K562 (cell line): ENCODE data around the gene NRP2. TPM values are rescaled to one million over a fixed set of nuclear protein-coding genes. Genes with fewer than 3 reads are reported as not detected.

Experiments
- ATAC-seq: fragments of 200-7000 bp; cut with Tn5 transposase; 3 replicates; pipeline ENCODE4 v1.9.1; 2020; ENCODE audit warnings: moderate library complexity
- BruUV-seq: library from RNA; stranded (reverse); fragments of 400-500 nt; replicated peaks from 2 replicates; lab custom pipeline; 2021; lab: Mats Ljungman, UMichigan
- CTCF ChIA-PET: fragments of 300-600 bp; formaldehyde crosslinking; extraction: SDS; loops from one replicate; lab custom pipeline; 2021; ENCODE audit warnings: low intra/inter-chr PET ratio; lab: Yijun Ruan, JAX
- POLR2A ChIA-PET: fragments of 300-600, 350-650 bp; sonication (Branson Sonifier 250); formaldehyde crosslinking; extraction: SDS; loops from one replicate; lab custom pipeline; 2021; ENCODE audit warnings: antibody characterized with exemption, inconsistent platforms; lab: Yijun Ruan, JAX
- DNase-seq, 4 experiments: peaks; one replicate each; pipeline versions ENCODE4 v3.0.0 to v3.0.0-alpha.2; 2011 to 2018; ENCODE audit warnings: low spot score in 3 of 4, mixed read lengths in 3 of 4; ENCODE audit errors: extremely low read depth in 1 of 4
- FAIRE-seq: peaks from 2 replicates; lab custom pipeline; 2011; peaks lifted over from hg19 to GRCh38; lab: Jason Lieb, UNC
- H2AFZ ChIP-seq: 2 replicates; pipeline ENCODE4 v1.6.0; 2011; ENCODE audit warnings: low read depth, low read length, control low read depth, inconsistent platforms
- H3K27ac ChIP-seq: fragments of 200-600 bp; 3 replicates; pipeline ENCODE4 v1.8.0; 2011; ENCODE audit warnings: low read depth, mild to moderate bottlenecking, control low read depth, inconsistent platforms, low read length, moderate library complexity, mixed read lengths; ENCODE audit errors: extremely low read depth
- H3K27me3 ChIP-seq, 2 experiments: fragments of 300-600 bp in 1 of 2; 2 replicates in 1 of 2; 3 replicates in 1 of 2; pipeline versions ENCODE4 v1.6.0 to v1.8.0; 2011; ENCODE audit warnings: inconsistent platforms in 2 of 2, low read length in 2 of 2, mild to moderate bottlenecking in 1 of 2, mixed read lengths in 1 of 2, moderate library complexity in 1 of 2; ENCODE audit not compliant: control insufficient read depth in 2 of 2, insufficient read depth in 2 of 2
- H3K36me3 ChIP-seq: fragments of 300-600 bp; 3 replicates; pipeline ENCODE4 v1.8.0; 2011; ENCODE audit warnings: mild to moderate bottlenecking, low read length, inconsistent platforms; ENCODE audit not compliant: control insufficient read depth, insufficient read depth
- H3K4me1 ChIP-seq, 2 experiments: fragments of 200-600 bp in 1 of 2; replicated peaks in 1 of 2; 2 replicates in 1 of 2; 3 replicates in 1 of 2; pipeline versions ENCODE4 v1.5.1 to v1.8.0; 2011; ENCODE audit warnings: inconsistent platforms in 2 of 2, low read length in 2 of 2, mild to moderate bottlenecking in 1 of 2, mixed read lengths in 1 of 2, moderate library complexity in 1 of 2; ENCODE audit not compliant: control insufficient read depth in 2 of 2, insufficient read depth in 2 of 2
- H3K4me2 ChIP-seq: 2 replicates; pipeline ENCODE4 v1.6.1; 2011; ENCODE audit warnings: low read length, control low read depth, inconsistent platforms, mixed read lengths; ENCODE audit not compliant: insufficient read depth
- H3K4me3 ChIP-seq: fragments of 200-600 bp; sonication (generic), shearing (Covaris generic); 2 replicates; pipeline ENCODE4 v1.5.1; 2016; ENCODE audit warnings: control low read depth, inconsistent platforms
- H3K79me2 ChIP-seq: fragments of 200-600 bp; 3 replicates; pipeline ENCODE4 v1.8.0; 2011; ENCODE audit warnings: low read length, inconsistent platforms; ENCODE audit not compliant: control insufficient read depth, insufficient read depth
- H3K9ac ChIP-seq, 2 experiments: 2 replicates each; pipeline versions ENCODE4 v1.6.0 to v1.6.1; 2011; ENCODE audit warnings: low read depth in 2 of 2, low read length in 2 of 2, control low read depth in 1 of 2, inconsistent platforms in 1 of 2, mild to moderate bottlenecking in 1 of 2, mixed read lengths in 1 of 2; ENCODE audit not compliant: insufficient read depth in 1 of 2
- H3K9me1 ChIP-seq: one replicate; pipeline ENCODE4 v1.6.0; 2011; ENCODE audit warnings: inconsistent platforms, mild to moderate bottlenecking, low read length, moderate library complexity; ENCODE audit not compliant: control insufficient read depth, insufficient read depth
- H3K9me3 ChIP-seq: replicated peaks from 2 replicates; pipeline ENCODE4 v1.5.1; 2011; ENCODE audit warnings: low read depth, low read length, inconsistent platforms; ENCODE audit not compliant: control insufficient read depth, insufficient read depth
- H4K20me1 ChIP-seq: replicated peaks from 2 replicates; pipeline ENCODE4 v1.6.1; 2011; ENCODE audit warnings: low read length, inconsistent platforms, mixed read lengths; ENCODE audit not compliant: control insufficient read depth, insufficient read depth
- ARID2 ChIP-seq: fragments of 450-650 bp; IDR thresholded peaks from 2 replicates; pipeline ENCODE4 v1.6.1; 2017; ENCODE audit warnings: antibody characterized with exemption, mild to moderate bottlenecking
- GATAD2B ChIP-seq: fragments of 450-650 bp; IDR thresholded peaks from 2 replicates; pipeline ENCODE4 v1.6.1; 2017; ENCODE audit warnings: mild to moderate bottlenecking, borderline replicate concordance
- HMG20B ChIP-seq: fragments of 250-450 bp; sonication (Bioruptor Pico); IDR thresholded peaks from 2 replicates; pipeline ENCODE4 v1.5.0; 2021; ENCODE audit warnings: mild to moderate bottlenecking
- KDM2B ChIP-seq: fragments of 250-450 bp; sonication (Bioruptor Pico); IDR thresholded peaks from 2 replicates; pipeline ENCODE4 v1.8.0; 2021; ENCODE audit warnings: mild to moderate bottlenecking, moderate library complexity
- MEF2A ChIP-seq: IDR thresholded peaks from 2 replicates; pipeline ENCODE4 v1.6.1; 2011; ENCODE audit warnings: low read depth, mild to moderate bottlenecking, low read length, moderate library complexity; ENCODE audit not compliant: control insufficient read depth
- NCOA2 ChIP-seq, 2 experiments: fragments of 450-650 bp; IDR thresholded peaks; 2 replicates each; pipeline ENCODE4 v1.6.1; 2018; ENCODE audit warnings: mild to moderate bottlenecking in 2 of 2, moderate library complexity in 1 of 2; ENCODE audit not compliant: partially characterized antibody in 2 of 2
- POLR2AphosphoS2 ChIP-seq: IDR thresholded peaks from 2 replicates; pipeline ENCODE4 v1.6.1; 2012; ENCODE audit warnings: low read length, improper control_type of control experiment
- SMAD1 ChIP-seq: fragments of 150-350 bp; IDR thresholded peaks from 2 replicates; pipeline ENCODE4 v1.6.1; 2014; ENCODE audit warnings: low read length, low read depth; ENCODE audit not compliant: partially characterized antibody
- TSC22D4 ChIP-seq: fragments of 450-650 bp; IDR thresholded peaks from 2 replicates; pipeline ENCODE4 v1.6.1; 2016; ENCODE audit warnings: missing genetic modification characterization, missing biosample characterization, control low read depth
- ZBTB8A ChIP-seq: fragments of 450-650 bp; IDR thresholded peaks from 2 replicates; pipeline ENCODE4 v1.6.1; 2018; ENCODE audit warnings: mild to moderate bottlenecking, moderate library complexity; ENCODE audit not compliant: partially characterized antibody
- ZEB2 ChIP-seq: fragments of 450-650 bp; IDR thresholded peaks from 2 replicates; pipeline ENCODE4 v1.6.1; 2016
- WGBS: fragments of 100-300 bp; shearing (Covaris generic); methylation state at CpG from one replicate; pipeline ENCODE4 v1.1.6; 2016; ENCODE audit warnings: low coverage, mixed read lengths; ENCODE audit not compliant: insufficient coverage; ENCODE audit errors: missing lambda C conversion rate; 5-methylcytosine and 5-hydroxymethylcytosine counted together
- in situ Hi-C: fragments of 300-500 bp; cut with MboI; formaldehyde crosslinking; loops from 4 replicates; pipeline ENCODE4 v1.15.0; 2018; ENCODE audit warnings: inconsistent platforms, mixed read lengths
- intact Hi-C: fragments of 100-400 bp; cut with micrococcal nuclease; formaldehyde crosslinking; loops from 2 replicates; pipeline ENCODE4 v1.14.2; 2022
- polyA plus RNA-seq, 8 experiments: library from polyadenylated mRNA; depleted of rRNA in 4 of 8; stranded (reverse) in 5 of 8; unstranded in 3 of 8; fragments of >200 nt; fragmentation: Nextera tagmentation in 2 of 8; fragmentation: Illumina TruSeq in 1 of 8; extraction: Ambion mirVana in 2 of 8; extraction: Trizol in 1 of 8; gene quantifications; 2 replicates each; pipeline versions ENCODE4 v1.2.1 to v1.2.3, GENCODE V29; 2011 to 2014; ENCODE audit warnings: inconsistent platforms in 1 of 8, missing spikeins in 1 of 8
- total RNA-seq, 7 experiments: library from RNA; depleted of rRNA in 6 of 7; stranded (reverse); fragments of >200 nt in 6 of 7; fragmentation: Illumina TruSeq in 2 of 7; extraction: Trizol in 2 of 7; gene quantifications; 2 replicates each; pipeline versions ENCODE4 v1.2.1 to v1.2.3, GENCODE V29; 2011 to 2021; ENCODE audit warnings: low replicate concordance in 1 of 7
- TF ChIP-seq, protein P1 (sequence below): fragments of 450-650 bp; IDR thresholded peaks from 2 replicates; pipeline ENCODE4 v1.6.1; 2016; ENCODE audit warnings: mild to moderate bottlenecking, moderate library complexity

The NRP2 gene
- total and polyA plus RNA-seq, 9 of the 15 experiments (the other 6 are each of a cell fraction or from before 2014, with no cell fraction given), result 0.05 to 0.31 (median 0.15) TPM; not detected in 5

DNA sequence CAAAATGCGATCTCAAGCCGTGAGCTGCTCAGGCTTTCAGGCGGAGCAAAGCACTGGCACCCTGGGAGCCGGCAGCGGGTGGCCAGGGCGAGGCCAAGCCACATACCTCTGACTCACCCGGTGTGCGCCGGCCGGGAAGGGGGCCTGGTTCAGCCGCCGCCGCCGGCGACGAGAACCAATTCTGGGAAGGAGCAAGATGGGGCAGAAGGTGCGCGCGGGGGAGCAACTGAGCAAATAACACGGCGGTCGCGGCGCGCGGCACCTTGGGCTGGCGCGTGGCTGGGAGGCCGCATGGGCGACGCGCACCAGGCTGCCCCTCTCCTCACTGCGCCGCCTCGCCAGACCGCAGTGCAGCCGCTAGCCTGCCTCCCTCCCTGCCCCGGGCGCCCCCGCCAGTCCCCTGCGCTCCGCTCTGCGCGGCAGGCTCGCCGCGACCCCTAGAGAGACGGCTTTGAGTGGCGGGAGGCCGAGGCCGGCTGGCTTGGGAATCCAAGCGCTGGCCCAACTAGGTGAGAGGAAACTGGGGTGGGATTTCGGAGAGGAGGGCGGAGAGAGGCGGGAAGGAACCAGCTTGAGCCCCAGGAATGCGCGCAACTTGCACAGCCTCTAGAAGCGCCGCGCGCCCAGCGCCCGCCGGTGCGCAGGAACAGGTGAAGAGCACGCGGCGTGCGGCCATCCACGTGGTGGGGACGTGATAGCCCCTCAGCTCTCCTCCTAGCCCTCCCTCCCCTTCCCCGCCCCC lies 3.2 kb downstream of the NRP2 start:
- BruUV-seq, result no TSS peak
- H3K4me1 ChIP-seq, result peaks cover 0 to 17% of the 10 kb centered on the region in 2 experiments; a peak in 2 of 5 replicates
- no peak overlapping the region for H3K27ac ChIP-seq
- 36% methylated on average over 29 of the region's 72 CpGs for WGBS
- no peaks in the 10 kb centered on the region for H3K9me3 ChIP-seq
- H2AFZ ChIP-seq, result no peak overlapping the region
- in situ Hi-C loops, result loop anchor here (25.0 kb wide), 1 partner anchor 1423 kb away; no protein-coding TSS in a partner anchor
- intact Hi-C loops, result no loop called here
- CTCF ChIA-PET, result no interaction called here
- no peak for FAIRE-seq
- H3K27me3 ChIP-seq, result peaks cover 3 to 42% of the 10 kb centered on the region in 2 experiments; a peak in 3 of 5 replicates
- no peaks in the 10 kb centered on the region for H3K9me1 ChIP-seq
- H3K36me3 ChIP-seq, result no peaks in the 10 kb centered on the region
- H3K4me3 ChIP-seq, result no peak overlapping the region
- DNase-seq, result no peak
- H3K4me2 ChIP-seq, result no peak overlapping the region
- H3K79me2 ChIP-seq, result no peaks in the 10 kb centered on the region
- H4K20me1 ChIP-seq, result no peaks in the 10 kb centered on the region
- POLR2A ChIA-PET, result no interaction called here
- no peak for ATAC-seq
- H3K9ac ChIP-seq, result no peak overlapping the region
- TF ChIP-seq SMAD1 (no peak), NCOA2 (IDR thresholded peaks at IDR 0.05; ENCODE audit: partially characterized antibody in 2 of 2) (no peak), TSC22D4 (tag) (no peak), MEF2A (no peak), GATAD2B (no peak), ZBTB8A (no peak), ZEB2 (no peak), KDM2B (CRISPR knock-in tag) (no peak), POLR2AphosphoS2 (no peak), ARID2 (no peak), HMG20B (CRISPR knock-in tag) (no peak)
- TF ChIP-seq, protein P1, sequence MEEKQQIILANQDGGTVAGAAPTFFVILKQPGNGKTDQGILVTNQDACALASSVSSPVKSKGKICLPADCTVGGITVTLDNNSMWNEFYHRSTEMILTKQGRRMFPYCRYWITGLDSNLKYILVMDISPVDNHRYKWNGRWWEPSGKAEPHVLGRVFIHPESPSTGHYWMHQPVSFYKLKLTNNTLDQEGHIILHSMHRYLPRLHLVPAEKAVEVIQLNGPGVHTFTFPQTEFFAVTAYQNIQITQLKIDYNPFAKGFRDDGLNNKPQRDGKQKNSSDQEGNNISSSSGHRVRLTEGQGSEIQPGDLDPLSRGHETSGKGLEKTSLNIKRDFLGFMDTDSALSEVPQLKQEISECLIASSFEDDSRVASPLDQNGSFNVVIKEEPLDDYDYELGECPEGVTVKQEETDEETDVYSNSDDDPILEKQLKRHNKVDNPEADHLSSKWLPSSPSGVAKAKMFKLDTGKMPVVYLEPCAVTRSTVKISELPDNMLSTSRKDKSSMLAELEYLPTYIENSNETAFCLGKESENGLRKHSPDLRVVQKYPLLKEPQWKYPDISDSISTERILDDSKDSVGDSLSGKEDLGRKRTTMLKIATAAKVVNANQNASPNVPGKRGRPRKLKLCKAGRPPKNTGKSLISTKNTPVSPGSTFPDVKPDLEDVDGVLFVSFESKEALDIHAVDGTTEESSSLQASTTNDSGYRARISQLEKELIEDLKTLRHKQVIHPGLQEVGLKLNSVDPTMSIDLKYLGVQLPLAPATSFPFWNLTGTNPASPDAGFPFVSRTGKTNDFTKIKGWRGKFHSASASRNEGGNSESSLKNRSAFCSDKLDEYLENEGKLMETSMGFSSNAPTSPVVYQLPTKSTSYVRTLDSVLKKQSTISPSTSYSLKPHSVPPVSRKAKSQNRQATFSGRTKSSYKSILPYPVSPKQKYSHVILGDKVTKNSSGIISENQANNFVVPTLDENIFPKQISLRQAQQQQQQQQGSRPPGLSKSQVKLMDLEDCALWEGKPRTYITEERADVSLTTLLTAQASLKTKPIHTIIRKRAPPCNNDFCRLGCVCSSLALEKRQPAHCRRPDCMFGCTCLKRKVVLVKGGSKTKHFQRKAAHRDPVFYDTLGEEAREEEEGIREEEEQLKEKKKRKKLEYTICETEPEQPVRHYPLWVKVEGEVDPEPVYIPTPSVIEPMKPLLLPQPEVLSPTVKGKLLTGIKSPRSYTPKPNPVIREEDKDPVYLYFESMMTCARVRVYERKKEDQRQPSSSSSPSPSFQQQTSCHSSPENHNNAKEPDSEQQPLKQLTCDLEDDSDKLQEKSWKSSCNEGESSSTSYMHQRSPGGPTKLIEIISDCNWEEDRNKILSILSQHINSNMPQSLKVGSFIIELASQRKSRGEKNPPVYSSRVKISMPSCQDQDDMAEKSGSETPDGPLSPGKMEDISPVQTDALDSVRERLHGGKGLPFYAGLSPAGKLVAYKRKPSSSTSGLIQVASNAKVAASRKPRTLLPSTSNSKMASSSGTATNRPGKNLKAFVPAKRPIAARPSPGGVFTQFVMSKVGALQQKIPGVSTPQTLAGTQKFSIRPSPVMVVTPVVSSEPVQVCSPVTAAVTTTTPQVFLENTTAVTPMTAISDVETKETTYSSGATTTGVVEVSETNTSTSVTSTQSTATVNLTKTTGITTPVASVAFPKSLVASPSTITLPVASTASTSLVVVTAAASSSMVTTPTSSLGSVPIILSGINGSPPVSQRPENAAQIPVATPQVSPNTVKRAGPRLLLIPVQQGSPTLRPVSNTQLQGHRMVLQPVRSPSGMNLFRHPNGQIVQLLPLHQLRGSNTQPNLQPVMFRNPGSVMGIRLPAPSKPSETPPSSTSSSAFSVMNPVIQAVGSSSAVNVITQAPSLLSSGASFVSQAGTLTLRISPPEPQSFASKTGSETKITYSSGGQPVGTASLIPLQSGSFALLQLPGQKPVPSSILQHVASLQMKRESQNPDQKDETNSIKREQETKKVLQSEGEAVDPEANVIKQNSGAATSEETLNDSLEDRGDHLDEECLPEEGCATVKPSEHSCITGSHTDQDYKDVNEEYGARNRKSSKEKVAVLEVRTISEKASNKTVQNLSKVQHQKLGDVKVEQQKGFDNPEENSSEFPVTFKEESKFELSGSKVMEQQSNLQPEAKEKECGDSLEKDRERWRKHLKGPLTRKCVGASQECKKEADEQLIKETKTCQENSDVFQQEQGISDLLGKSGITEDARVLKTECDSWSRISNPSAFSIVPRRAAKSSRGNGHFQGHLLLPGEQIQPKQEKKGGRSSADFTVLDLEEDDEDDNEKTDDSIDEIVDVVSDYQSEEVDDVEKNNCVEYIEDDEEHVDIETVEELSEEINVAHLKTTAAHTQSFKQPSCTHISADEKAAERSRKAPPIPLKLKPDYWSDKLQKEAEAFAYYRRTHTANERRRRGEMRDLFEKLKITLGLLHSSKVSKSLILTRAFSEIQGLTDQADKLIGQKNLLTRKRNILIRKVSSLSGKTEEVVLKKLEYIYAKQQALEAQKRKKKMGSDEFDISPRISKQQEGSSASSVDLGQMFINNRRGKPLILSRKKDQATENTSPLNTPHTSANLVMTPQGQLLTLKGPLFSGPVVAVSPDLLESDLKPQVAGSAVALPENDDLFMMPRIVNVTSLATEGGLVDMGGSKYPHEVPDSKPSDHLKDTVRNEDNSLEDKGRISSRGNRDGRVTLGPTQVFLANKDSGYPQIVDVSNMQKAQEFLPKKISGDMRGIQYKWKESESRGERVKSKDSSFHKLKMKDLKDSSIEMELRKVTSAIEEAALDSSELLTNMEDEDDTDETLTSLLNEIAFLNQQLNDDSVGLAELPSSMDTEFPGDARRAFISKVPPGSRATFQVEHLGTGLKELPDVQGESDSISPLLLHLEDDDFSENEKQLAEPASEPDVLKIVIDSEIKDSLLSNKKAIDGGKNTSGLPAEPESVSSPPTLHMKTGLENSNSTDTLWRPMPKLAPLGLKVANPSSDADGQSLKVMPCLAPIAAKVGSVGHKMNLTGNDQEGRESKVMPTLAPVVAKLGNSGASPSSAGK, result no peak
